Activated CD4-positive, alpha-beta T cell treated with anti-CD3 and anti-CD28 coated beads, Interleukin-2, amount 50 U/mL, for 24 hours (primary cell): Measurements from ENCODE around the gene KCNMA1.
"Not testable (repeated sequence)": the region's sequence is repeated elsewhere in the genome, so short reads cannot be mapped to it uniquely, and the experiment has no call there.

Experiments
- DNase-seq, 2 donors: peaks; one replicate each; pipeline ENCODE4 v3.0.0-alpha.2; 2020; ENCODE audit warnings: low read depth in 1 of 2, low spot score in 1 of 2

The KCNMA1 gene

GRCh38 chr10:77398986-77399755 is 238.4 kb downstream of the KCNMA1 start:
- DNase-seq, result no peak

- no peak for DNase-seq
Measured at GRCh38 chr10:77398558-77398957, 239.1 kb downstream of the KCNMA1 start.

- DNase-seq, result no peak
Measured at GRCh38 chr10:77397103-77397502, 240.5 kb downstream of the KCNMA1 start.

- no peak for DNase-seq
Measured at GRCh38 chr10:77396290-77396689, 241.3 kb downstream of the KCNMA1 start.

GRCh38 chr10:77393821-77394501 is 243.6 kb downstream of the KCNMA1 start:
- DNase-seq, result no peak

GRCh38 chr10:77393411-77393810 is 244.2 kb downstream of the KCNMA1 start:
- no peak for DNase-seq

- DNase-seq, result no peak
Measured at GRCh38 chr10:77392851-77393250, 244.8 kb downstream of the KCNMA1 start.

GRCh38 chr10:77392236-77392721 is 245.3 kb downstream of the KCNMA1 start:
- DNase-seq, result no peak

GRCh38 chr10:77391605-77392235 is 245.9 kb downstream of the KCNMA1 start:
- DNase-seq, result no peak

GRCh38 chr10:77390481-77390891 is 247.1 kb downstream of the KCNMA1 start:
- no peak for DNase-seq

GRCh38 chr10:77388571-77389100 is 249.0 kb downstream of the KCNMA1 start:
- DNase-seq, result no peak

GRCh38 chr10:77387701-77388100 is 249.9 kb downstream of the KCNMA1 start:
- not testable (repeated sequence) for DNase-seq

GRCh38 chr10:77387247-77387646 is 250.4 kb downstream of the KCNMA1 start:
- no peak for DNase-seq

- DNase-seq, result no peak
Measured at GRCh38 chr10:77386838-77387237, 250.8 kb downstream of the KCNMA1 start.

- no peak for DNase-seq
Measured at GRCh38 chr10:77386365-77386764, 251.2 kb downstream of the KCNMA1 start.

- no peak for DNase-seq
Measured at GRCh38 chr10:77385315-77385714, 252.3 kb downstream of the KCNMA1 start.

- DNase-seq, result no peak
Measured at GRCh38 chr10:77383861-77384553, 253.6 kb downstream of the KCNMA1 start.

GRCh38 chr10:77381750-77382149 is 255.9 kb downstream of the KCNMA1 start:
- DNase-seq, result no peak

- no peak for DNase-seq
Measured at GRCh38 chr10:77380723-77381122, 256.9 kb downstream of the KCNMA1 start.

- no peak for DNase-seq
Measured at GRCh38 chr10:77380191-77380590, 257.4 kb downstream of the KCNMA1 start.
